Stimulated activated naive CD4-positive, alpha-beta T cell treated with Interleukin-2 at 50 U/mL for 16 hours (primary cell): ENCODE results near the gene DPYSL3.

Experiments
- DNase-seq: peaks from one replicate; lab custom pipeline; 2025; lab: John Stamatoyannopoulos, UW

The DPYSL3 gene

DNA sequence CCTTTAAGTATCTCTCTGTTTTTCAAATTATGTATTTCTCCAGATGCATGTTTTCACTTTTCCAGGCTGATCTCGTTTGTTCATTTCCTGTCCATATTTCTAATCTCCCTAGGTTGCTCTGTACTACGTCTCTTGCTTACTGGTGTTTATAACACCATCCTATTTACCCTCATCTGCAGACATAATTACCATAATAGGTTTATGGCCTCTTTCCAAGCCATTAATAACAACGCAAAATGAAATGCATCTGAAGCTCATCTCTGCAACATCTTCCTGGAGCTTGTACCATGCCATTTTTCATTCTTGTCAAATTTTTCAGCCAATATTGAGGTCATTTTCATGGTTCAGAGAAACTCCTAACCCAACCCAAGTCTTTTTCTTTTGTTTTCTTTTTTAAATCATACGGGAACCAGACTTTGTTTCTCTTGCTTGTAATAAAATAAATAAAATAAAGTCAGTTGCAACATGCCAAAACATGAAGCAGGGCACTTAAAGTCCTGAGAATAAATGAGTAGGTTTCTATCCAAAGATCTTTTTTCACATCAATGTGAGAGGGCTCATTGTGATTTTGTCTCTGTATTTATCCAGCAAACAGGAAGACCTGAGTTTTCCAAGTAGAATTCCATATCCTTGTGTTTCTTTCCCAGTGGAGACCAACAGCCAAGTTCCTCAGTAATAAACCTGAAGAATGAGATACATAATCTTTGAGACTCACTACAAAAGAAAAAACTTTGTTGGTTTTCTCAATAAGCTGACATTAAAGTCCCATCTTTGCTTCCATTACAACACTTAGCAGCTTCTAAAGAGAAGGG, 37.0 kb downstream of the DPYSL3 start:
- no peak for DNase-seq

DNA sequence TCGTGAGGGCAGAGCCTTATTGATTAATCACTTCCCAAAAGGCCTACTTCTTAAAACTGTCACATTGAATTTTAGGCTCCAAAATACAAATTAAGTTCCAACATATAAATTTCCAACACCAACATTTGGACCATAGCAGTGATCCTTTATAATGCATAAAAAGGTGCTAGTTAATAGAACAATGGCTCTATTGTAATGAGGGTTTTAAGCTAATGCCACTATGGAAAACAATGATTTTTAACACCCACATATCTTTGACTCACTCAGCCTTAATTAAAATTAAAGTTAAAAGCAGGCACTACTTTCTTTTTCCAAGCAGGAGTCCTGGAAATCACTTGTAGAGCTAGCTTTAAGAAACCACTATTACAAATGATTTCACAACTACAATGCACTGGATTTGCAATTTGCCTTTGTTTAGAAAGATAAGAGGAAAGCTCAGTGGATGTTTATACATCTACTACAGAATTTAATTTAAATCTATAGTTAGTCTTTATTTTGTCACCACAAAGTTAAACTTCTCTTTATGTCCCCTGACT, 41.8 kb downstream of the DPYSL3 start:
- no peak for DNase-seq

DNA sequence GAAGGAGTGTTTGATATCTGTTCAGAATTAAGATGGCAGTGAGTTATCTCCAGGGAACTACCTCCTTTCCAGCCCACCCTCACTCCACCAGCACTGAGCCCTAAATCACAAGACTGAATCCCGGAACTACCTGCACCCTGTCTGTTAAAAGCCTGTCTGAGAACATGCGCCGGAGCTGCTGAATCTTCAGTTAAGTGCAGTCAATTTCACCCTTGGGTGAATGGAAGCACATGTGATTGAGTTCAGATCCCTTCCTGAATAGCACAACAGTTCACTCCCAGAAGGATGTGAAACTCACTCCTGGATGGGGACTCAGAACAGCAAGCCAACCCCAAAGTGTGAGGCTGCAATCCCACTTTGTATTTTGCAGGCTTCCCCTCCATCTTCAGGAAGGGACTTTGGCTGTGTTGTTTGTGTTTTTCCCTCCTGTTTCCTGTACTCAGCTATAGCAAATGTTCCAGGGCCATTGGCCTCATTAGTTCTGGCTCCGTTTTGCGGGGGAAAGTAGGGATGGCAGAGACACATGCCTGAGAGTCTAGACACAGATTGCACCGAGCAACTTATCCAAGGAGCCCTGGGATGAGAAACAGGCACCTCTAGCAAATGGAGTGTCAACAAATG, 43.4 kb downstream of the DPYSL3 start:
- no peak for DNase-seq

DNA sequence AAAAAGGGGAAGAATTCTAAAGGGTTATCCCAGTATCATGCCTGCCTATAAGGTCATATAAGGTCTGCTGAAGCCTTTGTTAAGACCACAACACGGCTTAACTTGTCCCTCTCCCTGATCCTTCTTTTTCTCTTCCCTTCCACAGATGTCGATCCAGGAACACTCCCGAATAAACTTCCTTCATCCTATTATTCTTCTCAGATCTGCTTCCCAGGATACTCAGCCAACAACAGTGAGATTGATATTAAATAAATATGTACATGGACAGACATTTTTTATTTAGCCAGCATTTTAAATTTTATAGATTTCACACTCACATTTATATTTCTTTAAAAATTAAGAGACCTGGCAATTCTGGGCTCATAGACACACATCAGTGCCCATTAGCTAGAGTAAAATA, 44.1 kb downstream of the DPYSL3 start:
- no peak for DNase-seq

DNA sequence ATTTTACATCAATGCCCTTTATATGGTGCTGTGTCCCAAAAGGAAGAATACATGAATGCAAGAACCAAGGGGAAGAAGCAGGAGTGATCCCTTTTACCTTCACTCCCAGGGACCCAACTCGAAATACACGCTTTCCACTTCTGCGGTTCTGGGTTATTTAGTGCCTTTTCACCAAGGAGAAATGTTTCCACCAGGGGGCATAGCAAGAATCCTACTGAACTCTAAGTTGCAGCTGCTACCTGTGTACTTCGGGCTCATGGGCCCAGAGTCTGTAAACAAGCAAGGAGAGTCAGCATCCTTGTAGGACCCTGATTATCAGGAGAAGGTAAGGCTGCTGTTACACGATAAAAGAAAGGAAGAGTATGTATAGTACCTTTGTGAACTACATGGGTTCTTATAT, 45.7 kb downstream of the DPYSL3 start:
- no peak for DNase-seq

DNA sequence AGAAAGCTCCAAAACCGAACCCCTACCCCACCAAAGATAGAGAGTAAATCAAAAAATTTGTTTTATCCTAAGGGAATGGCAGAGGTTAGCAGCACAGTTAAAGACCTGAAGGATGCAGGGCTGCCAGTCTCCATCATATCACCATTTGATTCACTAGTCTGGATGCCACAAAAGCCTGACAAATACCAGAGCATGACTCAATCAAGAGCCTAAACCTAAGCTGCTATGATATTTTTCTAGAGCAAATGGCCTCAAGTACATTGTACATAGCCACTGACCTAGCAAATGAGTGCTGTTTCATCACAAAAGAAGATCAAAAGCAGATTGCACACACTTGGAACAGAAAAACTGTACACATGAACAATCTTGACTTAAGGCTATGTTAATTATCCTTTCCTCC, 48.0 kb downstream of the DPYSL3 start:
- DNase-seq: no peak

DNA sequence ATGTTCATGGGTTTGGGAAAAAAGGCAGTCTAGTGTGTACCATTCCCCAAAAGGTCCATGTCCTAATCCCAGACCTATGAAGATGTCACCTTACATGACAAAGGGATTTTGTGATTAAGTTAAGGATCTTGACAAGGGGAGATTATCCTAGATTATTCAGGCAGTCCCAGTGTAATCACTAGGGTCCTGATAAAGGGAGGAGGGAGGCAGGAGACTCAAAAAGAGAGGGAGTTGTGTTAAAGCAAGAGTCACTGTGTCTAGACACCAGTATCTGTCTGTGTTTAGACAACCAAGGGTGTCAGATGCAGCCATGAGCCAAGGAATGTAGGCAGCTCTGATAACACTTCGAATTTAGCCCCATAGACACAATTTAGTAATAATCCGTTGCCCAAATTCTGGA, 49.5 kb downstream of the DPYSL3 start:
- DNase-seq: no peak

DNA sequence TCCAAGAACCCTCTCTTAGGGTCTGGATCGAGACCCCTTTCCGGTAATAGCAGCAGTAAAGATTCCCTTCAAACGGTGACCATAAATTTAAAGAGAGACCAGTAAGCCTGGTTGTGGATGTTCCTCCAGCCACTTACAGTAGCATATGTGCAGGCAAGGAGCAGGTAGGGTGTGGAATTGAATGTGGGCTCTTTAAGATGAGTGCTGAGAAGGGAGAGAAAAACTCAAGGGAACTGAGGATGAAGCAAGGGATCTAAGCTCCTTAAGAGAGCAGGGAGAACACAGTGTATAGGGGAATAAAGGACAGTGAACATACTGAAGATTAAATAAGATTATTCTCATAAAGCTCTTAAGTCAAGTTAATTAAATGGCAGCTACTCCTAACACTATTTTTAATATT, 51.3 kb downstream of the DPYSL3 start:
- DNase-seq: no peak

DNA sequence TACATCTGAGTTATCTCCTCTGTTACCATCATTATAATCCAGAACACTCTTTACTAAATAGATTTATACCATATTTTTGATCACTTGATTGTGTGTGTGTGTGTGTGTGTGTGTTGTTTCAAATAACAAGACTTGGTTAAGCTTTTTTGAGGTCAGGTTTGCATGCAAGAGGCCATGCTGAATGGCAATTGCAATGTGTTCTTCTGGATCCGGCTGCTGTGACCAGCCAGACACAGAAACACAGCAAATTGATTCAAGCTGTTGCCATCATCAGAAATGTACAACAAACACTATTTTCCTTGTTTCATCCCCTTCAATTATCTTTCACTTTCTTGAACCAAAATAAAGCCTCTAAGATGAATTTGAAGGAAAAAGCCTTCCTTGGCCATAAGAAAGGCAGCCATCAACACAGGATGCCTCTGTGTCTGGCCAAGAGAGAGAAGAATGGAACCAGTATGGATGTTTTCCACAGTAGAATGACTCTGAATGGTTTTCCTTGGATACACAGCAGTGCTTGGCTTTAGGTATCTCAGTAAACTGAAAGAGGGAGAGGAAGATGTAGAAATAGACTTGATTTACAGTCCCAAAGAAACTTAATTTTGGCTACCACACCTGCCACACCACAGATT, 53.9 kb downstream of the DPYSL3 start:
- no peak for DNase-seq

DNA sequence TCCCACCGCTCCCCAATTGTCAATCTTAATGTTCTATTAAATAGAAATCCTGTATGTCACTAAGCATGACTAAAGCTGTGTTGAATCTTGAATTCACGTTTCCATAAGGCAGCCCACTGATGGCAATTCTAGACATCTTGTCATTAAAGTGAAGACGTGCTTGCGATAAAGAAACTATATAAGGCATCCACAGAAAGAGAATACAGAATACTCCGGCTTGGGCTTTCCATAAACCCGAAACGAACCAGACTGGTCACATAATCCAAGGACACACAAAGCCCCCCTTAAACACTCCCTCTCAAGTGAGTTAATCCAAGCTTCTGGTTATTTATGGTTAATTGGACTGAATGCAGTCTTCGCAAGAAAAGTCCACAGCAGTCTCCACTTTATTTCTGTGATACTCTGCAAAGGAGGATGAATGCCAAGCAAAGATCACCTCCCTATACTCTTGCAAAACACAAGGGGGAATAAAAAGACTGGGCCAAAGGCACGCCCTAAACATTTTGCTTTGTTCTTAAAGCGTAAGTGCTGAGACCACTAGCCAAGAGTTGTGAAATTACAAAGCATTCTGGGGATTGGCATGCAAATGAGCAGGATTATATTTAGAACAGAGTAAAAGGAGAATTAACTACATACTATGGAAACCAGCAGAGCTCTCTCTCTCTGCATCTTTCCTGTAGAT, 54.7 kb downstream of the DPYSL3 start:
- DNase-seq: no peak

DNA sequence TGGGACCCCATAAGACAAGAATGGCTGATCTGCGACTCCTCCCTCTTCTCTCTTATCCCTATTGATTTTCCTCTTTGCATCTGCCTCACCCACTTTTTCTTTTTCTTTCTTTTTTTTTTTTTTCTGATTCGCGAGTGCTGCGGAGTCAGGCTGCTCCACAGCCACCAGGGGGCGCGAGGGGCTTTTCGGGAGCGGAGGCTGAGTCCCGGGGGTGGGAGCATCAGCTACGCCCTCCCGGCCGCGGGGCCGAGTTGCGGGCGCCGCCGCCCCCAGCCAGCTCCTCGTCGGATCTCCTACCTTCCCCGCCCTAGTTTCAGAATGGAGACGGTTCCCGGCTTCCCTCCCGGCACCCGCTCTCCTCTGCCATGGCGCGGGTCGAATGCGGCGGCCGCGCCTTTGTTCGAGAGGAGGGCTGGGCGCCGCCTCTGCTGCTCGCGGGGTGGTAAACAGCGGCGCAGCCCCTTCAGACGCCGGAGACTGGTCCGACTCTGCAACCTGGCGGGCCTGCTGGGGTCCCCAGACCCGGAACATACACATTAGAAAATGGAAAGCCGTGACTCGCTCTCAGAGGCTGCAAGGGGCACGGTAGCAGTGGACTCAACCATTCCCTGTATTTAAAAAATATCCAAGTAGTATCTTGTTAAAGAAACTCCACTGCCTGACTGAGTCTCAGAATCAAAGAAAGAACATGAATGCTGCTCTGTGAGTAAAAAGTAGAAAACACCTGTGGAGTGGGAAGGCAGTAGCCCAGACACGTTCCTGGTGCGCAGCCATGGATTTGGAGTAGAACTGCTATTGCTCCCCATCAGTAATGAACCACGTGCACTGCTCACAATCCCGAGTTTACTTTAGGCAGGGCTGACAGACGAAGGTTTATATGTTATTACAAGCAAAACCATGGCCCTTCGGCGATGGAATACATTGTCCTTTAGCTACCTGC, 55.7 kb downstream of the DPYSL3 start:
- peak; percentile 64 for DNase-seq

DNA sequence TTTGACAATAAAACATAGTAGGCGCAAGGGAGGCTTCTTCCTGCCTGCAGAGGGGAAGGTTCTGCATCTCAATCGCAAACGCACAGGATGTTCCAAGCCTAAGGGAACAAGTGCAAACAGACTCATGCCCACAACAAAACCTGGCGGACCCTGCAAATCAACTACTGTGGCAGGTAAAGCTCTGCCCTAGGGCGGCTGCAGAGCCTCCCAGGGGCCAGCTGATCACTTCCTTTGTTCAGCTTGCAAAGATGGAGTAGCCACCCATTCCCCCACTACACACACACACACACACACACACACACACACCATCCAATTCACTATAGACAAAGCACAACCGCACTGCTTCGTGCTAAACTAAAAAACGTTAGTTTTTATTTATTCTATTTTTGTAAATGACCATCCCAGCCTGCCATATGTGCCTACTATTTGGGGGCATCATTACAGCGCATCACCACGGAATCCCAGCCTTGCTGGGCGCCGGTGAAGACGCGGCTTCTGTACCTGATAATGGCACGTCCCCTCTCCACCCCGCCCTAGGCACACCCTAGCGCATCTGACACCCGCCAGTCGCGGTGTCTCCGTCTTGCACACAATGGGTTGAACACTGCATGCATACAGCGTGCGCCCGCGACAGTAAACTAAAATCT, 57.6 kb downstream of the DPYSL3 start:
- DNase-seq: no peak

DNA sequence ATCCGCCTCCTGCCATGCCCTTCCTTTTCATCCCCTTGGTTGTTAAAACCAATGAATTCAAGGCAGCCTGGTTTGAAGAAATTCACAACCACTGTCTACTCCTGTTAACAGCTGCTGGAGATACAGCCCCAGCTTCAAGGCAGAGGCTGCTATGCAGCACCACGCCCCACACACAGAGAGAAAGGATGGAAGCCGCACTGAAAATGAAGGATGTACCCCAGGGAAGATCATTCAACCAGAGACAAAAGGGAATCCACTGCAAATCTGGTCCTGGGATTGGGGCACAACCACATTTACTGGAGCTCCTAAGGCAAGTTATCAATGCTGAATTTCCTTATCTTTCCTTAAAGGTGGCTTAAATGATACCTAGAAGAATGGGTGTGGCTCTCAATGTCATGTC, 58.7 kb downstream of the DPYSL3 start:
- no peak for DNase-seq

DNA sequence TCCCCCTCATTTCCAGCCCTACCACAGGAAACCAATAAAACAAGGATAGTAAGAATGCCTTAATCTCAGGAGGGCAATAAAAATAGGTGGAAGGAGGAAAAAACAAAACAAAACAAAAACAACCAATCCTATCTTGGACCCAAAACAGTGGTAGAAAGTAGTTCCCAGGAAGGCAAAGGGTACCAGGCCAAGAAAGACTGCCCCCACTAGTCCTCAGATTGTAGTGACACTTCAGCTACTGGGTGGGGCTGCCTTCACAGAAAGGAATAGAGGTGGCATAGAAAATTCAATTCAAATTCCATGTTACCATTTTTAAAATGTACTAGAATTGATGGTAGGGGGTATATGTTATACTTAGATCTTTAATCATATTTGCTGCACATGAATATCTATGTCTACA, 59.3 kb downstream of the DPYSL3 start:
- no peak for DNase-seq

DNA sequence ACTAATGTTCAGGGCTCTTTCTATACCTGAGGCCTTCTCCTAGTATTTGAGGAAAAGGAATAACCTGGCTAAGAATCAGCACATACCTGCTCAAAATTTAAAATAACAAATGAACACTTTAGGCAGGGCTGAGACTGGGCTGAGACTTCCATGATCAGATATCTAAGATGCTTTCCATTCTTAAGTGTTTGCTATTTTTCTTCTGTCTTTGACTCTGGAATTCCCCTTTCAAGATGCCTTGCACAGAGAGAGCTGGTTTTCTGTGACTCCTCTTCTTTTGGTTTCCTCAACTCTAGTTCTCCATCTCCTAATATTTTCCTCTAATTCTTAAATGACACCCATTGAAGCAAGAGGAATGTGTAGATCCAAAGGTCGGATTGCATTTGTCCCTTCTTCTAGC, 61.1 kb downstream of the DPYSL3 start:
- DNase-seq: no peak

DNA sequence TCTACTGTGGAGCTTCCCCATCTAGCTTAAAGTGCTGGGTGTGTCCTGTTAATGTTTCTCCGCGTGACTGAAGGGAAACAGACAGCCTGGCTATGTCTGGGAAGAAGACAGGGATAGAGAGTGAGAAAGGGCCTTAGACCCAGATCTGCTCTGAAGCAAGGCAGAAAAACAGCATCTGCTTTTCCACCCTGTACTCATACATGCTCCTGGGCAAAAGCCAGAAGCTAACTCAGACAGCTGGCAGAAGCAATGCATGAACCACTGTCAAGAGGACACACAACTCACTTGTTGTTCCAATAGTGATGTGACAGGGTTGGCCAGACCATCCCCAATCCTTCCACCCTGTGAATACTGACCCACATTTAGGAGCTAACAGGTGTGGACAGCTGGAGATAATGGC, 63.3 kb downstream of the DPYSL3 start:
- DNase-seq: no peak

DNA sequence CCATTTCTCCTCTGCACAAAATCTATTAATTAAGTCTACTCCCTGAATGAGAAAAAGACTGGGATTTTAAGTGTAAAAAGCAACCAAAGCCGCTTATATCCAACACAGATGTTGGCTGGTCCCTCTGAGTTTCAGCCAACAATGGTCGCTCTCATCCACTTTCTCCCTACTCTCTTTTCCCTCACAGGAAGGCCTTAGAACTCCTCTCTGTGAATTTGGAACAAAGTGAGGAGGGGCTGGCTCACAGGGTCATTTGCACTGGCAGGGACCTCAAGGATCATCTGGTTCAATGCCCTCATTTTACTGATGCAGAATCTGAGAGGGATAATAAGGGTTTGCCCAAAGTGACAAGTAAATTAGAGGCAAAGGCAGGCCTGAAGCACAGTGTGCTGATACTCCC, 64.0 kb downstream of the DPYSL3 start:
- DNase-seq: no peak

DNA sequence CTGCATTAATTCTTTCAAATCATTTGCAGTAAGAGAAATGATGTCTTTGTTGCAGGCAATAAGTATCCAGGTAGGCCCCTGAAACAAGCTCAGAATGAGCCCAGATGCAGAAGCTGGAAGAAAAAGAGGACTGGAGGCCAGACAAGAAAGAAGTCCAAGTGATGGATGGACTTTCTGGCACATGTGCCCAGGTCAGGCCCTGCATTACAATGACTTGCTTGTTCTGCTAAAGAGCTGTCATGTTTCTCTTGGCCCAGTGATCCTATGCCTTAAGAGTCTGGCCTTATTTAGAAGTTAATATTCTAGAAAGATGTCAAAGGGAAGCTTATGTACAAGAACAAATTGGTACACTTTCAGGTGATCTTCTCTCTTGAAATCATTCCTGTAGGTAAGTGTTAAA, 64.8 kb downstream of the DPYSL3 start:
- DNase-seq: no peak

DNA sequence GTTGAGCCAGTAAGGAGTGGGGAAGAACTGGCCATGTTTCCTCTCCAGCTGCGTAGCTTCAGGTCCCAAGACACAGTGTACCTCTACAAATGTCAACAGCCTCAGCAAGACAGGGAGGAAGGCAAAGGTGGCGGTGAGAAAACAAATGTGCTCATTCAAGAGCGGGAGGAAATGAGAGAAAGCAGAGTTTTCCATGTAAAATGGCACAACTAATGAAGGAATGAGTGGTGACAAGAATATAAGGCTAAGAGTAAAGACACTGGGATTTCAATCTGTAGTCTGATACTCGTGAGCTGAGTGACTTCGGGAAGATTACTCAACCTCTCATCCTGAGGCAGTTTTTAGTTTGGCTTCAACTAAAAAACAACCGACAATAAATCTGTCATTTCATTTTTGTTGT, 67.6 kb downstream of the DPYSL3 start:
- DNase-seq: no peak

DNA sequence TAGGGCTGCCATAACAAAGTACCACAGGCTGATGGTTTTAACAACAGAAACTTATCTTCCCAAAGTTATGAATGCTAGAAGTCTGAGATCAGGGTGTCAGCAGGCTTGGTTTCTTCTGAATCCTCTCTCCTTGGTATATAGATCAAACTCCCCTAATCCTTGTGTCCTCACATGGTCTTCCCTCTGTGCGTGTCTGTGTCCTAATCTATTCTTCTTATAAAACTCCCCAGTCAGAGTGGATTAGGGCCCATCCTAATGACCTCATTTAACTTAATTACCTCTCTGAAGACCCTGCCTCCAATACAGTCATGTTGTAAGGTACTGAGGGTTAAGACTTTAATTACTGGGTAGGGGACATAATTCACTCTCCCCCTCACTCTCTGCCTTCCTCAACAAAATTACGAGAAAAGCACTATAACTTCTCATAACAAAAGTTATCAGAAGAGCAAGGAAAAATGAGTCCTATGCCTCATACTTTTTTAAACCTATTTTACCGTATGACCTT, 68.6 kb downstream of the DPYSL3 start:
- DNase-seq: no peak

DNA sequence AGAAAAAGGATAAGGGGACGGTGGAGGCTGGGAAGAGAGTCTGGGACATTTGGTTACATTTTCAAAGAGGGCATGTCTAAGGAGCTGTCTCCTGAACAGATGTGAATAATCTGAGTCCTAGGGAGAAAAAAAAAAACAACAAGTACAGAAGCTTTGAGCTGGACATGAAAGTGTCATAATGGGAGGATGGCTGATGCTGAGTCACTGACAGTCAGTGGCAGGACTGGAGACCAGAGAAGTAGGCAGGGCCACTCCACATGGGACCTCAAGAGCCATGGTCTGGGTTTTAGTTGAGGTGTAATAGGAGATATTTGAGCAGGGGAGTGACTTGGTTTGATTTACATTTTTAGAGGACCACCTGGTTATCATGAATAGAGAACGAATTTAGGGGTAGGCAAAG, 70.6 kb downstream of the DPYSL3 start:
- no peak for DNase-seq
